ENCODE measurements around the gene OLR1.

DNA sequence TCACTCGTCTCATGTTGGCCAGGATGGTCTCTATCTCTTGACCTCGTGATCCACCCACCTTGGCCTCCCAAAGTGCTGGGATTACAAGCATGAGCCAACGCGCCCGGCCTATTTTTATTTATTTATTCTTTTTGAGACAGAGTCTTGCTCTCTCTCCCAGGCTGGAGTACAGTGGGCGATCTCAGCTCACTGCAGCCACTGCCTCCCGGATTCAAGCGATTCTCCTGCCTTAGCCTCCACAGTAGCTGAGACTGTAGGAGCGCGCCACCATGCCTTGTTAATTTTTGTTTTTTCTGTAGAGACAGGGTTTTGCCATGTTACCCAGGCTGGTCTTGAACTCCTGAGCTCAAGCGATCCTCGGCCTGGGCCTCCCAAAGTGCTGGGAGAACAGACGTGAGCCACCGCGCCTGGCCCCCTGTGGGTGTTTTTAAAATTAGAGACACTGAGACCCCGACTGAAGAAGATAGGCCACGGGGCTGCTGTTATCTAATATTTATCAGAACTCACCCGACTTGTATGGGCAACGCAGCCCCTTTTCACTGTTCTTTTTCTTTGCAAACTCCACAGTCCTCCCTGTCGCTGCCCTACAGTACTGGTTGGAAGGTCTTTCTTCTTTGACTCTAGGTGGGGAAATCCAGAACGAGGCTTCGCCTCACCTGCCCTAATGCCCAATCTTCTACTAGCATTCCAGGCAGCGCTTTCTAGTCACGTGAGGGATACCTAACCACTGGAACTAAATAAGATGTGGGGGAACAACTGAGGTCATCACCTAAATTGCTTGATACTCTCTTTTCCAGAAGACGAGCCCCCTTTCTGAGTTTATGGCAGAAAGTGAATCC is 39.4 kb upstream of the OLR1 start:
- TF ChIP-seq CTCF (IDR thresholded peaks at IDR 0.05), result no peak
- no peak for TF ChIP-seq MAX (CRISPR knock-in tag; IDR thresholded peaks at IDR 0.05)
- TF ChIP-seq IRF1 (CRISPR knock-in tag; IDR thresholded peaks at IDR 0.05), result no peak
- no peak for TF ChIP-seq NR3C1 (CRISPR knock-in tag; conservative IDR thresholded peaks at IDR 0.05; ENCODE audit: low read depth)
- TF ChIP-seq NFYB (CRISPR knock-in tag; conservative IDR thresholded peaks at IDR 0.05; ENCODE audit: low read depth), result no peak
- TF ChIP-seq ZNF512 (CRISPR knock-in tag; IDR thresholded peaks at IDR 0.05; ENCODE audit: borderline replicate concordance), result no peak
- TF ChIP-seq, protein P1, sequence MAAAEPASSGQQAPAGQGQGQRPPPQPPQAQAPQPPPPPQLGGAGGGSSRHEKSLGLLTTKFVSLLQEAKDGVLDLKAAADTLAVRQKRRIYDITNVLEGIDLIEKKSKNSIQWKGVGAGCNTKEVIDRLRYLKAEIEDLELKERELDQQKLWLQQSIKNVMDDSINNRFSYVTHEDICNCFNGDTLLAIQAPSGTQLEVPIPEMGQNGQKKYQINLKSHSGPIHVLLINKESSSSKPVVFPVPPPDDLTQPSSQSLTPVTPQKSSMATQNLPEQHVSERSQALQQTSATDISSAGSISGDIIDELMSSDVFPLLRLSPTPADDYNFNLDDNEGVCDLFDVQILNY (CRISPR knock-in tag; IDR thresholded peaks at IDR 0.05), result no peak
- TF ChIP-seq CREB1 (CRISPR knock-in tag; IDR thresholded peaks at IDR 0.05), result no peak
